Nephron progenitor cell (in vitro differentiated cells): ENCODE measurements around the gene HNMT.

Experiments
- DNase-seq: peaks from one replicate; pipeline ENCODE4 v3.0.0; 2021
- H3K27ac Mint-ChIP-seq: 2 replicates; pipeline ENCODE4 v1.8.0; 2021; ENCODE audit warnings: mild to moderate bottlenecking, moderate library complexity, mixed read lengths
- H3K27me3 Mint-ChIP-seq: 2 replicates; pipeline ENCODE4 v1.8.0; 2021; ENCODE audit warnings: mild to moderate bottlenecking, low read depth, mixed read lengths; ENCODE audit not compliant: poor library complexity
- H3K36me3 Mint-ChIP-seq: 2 replicates; pipeline ENCODE4 v1.8.0; 2021; ENCODE audit warnings: low read depth, mixed read lengths
- H3K4me1 Mint-ChIP-seq: 2 replicates; pipeline ENCODE4 v1.8.0; 2021; ENCODE audit warnings: mixed read lengths
- H3K4me3 Mint-ChIP-seq: 2 replicates; pipeline ENCODE4 v1.8.0; 2021; ENCODE audit warnings: mild to moderate bottlenecking, moderate library complexity, mixed read lengths
- H3K9me3 Mint-ChIP-seq: 2 replicates; pipeline ENCODE4 v1.8.0; 2021; ENCODE audit warnings: mild to moderate bottlenecking, moderate library complexity, mixed read lengths
- CTCF ChIP-seq: fragments of 200-600 bp; sonication (generic); IDR thresholded peaks from 2 replicates; pipeline ENCODE4 v1.5.0; 2021; ENCODE audit warnings: antibody characterized with exemption

The HNMT gene

GRCh38 chr2:137928547-137929518 is 35.4 kb upstream of the HNMT start:
- H3K27me3 Mint-ChIP-seq, result peaks cover 4% of the 10 kb centered on the region
- DNase-seq, result no peak
- H3K4me3 Mint-ChIP-seq, result no peak overlapping the region
- H3K9me3 Mint-ChIP-seq, result no peaks in the 10 kb centered on the region
- H3K36me3 Mint-ChIP-seq, result no peaks in the 10 kb centered on the region
- no peak overlapping the region for H3K27ac Mint-ChIP-seq
- TF ChIP-seq CTCF, result no peak
- no peaks in the 10 kb centered on the region for H3K4me1 Mint-ChIP-seq

DNA sequence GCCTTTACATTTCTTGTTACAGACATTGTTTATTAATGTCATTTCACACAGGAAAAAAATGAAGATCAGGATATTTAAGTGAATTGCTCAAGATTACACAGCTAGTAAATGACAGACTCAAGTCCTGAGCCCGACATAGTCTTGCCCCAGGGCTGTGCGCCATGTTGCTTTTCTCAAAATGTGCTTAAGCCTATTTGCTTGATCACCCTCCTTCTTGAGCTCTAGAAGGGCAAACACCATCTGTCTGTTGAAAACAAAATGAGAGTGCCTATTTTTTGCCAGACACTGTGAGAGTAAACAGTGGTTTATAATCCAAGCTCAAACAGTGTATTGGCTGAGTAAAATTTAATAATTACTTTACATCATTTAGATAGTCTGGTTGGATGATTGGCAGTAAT is 34.8 kb upstream of the HNMT start:
- Mint-ChIP-seq H3K36me3 (no peaks in the 10 kb centered on the region), H3K27ac (no peak overlapping the region), H3K4me1 (no peaks in the 10 kb centered on the region), H3K9me3 (no peaks in the 10 kb centered on the region), H3K27me3 (peaks cover 4% of the 10 kb centered on the region), H3K4me3 (no peak overlapping the region)
- no peak for TF ChIP-seq CTCF
- no peak for DNase-seq

DNA sequence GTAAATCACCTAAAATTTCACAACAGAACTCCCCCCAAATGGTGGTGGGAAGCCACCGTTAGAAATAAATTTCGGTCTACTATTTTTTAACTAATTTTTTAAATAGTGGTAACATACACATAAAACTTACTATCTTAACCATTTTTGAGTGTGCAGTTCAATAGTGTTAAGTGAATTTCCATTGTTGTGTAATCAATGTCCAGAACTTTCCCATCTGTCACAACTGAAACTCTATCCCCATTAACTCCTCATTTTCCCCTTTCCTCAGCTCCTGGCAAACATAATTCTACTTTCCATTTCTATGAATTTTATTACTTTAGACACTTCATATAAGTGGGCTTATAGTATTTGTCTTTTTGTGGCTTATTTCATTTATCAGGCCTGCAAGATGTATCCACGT is 34.1 kb upstream of the HNMT start:
- Mint-ChIP-seq H3K27ac (no peak overlapping the region), H3K4me3 (no peak overlapping the region), H3K9me3 (peaks cover under 1% of the 10 kb centered on the region), H3K36me3 (no peaks in the 10 kb centered on the region), H3K4me1 (peaks cover 1% of the 10 kb centered on the region), H3K27me3 (peaks cover 4% of the 10 kb centered on the region)
- TF ChIP-seq CTCF, result no peak
- no peak for DNase-seq

GRCh38 chr2:137935591-137935990 is 28.7 kb upstream of the HNMT start:
- TF ChIP-seq CTCF, result no peak
- peaks cover 4% of the 10 kb centered on the region for H3K9me3 Mint-ChIP-seq
- peaks cover 31% of the 10 kb centered on the region for H3K4me1 Mint-ChIP-seq
- DNase-seq, result no peak
- no peaks in the 10 kb centered on the region for H3K27me3 Mint-ChIP-seq
- H3K27ac Mint-ChIP-seq, result peak overlapping the region; percentile 35
- no peak overlapping the region for H3K4me3 Mint-ChIP-seq
- H3K36me3 Mint-ChIP-seq, result no peaks in the 10 kb centered on the region

- no peak for TF ChIP-seq CTCF
- H3K36me3 Mint-ChIP-seq, result no peaks in the 10 kb centered on the region
- H3K4me3 Mint-ChIP-seq, result no peak overlapping the region
- no peaks in the 10 kb centered on the region for H3K27me3 Mint-ChIP-seq
- H3K9me3 Mint-ChIP-seq, result peaks cover 4% of the 10 kb centered on the region
- no peak overlapping the region for H3K27ac Mint-ChIP-seq
- DNase-seq, result no peak
- peaks cover 47% of the 10 kb centered on the region for H3K4me1 Mint-ChIP-seq
Observed at GRCh38 chr2:137937246-137937645, 27.0 kb upstream of the HNMT start.

DNA sequence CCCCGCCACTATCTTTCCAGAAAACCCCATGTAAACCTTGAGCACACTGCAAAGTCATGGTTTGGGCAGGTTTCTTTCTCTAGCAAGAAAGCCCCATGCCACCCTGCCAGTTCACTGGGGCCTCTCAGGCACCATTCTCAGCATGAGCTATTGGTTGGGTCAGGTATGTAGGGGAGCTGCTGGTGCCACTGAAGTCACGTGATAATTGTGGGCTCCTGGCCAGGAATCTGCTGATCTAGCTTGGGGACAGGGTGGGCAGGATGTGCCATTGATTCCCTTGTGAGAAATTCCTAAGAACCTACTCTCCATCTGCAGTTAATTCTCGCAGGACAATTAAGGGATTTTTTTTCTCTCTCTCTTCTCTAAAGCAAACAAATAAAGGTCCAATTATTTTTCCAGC is 26.5 kb upstream of the HNMT start:
- Mint-ChIP-seq H3K9me3 (peaks cover 4% of the 10 kb centered on the region), H3K27ac (no peak overlapping the region), H3K27me3 (no peaks in the 10 kb centered on the region), H3K36me3 (no peaks in the 10 kb centered on the region), H3K4me3 (no peak overlapping the region), H3K4me1 (peaks cover 52% of the 10 kb centered on the region)
- TF ChIP-seq CTCF, result no peak
- DNase-seq, result no peak
